Non-pigmented ciliary epithelial cell (primary cell): ENCODE data around the gene HNRNPA3.
A peak's percentile ranks its signal among the peaks of the same experiment; 100 is the strongest.
"Not testable (repeated sequence)": the region's sequence is repeated elsewhere in the genome, so short reads cannot be mapped to it uniquely, and the experiment has no call there.

ENCODE experiments used
- DNase-seq: peaks from one replicate; pipeline ENCODE4 v3.0.0-alpha.2; 2010; ENCODE audit warnings: low read depth

Gene HNRNPA3

DNA sequence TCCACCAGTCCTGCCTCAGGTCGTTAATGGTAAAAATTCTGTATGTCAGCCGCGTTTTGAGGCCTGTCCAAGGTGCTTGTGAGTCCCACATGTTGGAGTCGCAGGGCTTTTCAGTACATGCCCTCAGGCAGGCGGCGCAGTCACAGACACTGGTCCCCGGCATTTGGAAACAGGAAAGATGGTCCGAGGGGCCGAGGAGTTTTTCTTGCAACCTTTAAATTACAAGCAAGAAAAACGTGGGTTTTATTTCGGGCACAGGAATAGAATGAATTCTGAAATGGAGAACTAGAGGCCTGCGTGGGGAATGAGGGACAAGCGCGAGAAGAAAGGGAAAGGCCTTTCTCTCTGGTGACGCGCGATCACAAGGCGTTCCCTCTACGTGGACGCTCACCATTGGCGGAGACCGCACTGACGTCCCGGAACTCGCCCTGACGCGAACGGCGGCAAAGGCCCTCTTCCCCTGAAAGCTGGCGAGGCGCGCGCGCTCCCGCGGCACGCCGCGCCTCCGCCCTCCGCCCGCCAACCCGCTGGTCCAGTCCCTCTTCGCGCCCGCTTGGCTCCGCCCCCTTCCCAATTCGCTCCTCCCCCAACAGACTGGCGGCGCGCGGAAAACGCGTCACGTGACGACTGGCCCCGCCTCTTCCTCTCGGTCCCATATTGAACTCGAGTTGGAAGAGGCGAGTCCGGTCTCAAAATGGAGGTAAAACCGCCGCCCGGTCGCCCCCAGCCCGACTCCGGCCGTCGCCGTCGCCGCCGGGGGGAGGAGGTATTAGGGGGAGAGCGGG is at the start of gene HNRNPA3:
HNRNPA3 (plus strand) TSS at position 689 of the 785 bp plus-strand sequence; CDS start at position 695, 6 bp downstream.
- peak; percentile 92 for DNase-seq

DNA sequence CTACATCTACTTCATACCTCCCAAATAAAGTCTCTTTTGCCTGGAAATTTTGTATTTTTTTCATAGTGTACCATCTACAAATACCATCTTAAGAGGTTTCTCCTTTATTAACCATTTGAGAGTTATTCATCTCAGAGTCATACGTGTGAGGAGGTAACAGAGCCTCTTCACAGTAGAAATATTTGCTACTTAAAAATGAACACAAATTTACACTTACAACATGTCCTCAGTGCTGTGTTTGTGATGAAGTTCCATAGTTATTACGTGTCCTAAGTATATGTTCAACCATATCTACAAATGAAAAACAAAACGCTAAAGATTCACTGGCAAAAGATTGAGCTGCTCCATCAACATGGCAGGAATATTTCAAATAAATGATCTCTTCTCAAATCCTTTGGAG is 48.5 kb upstream of the HNRNPA3 start:
- no peak for DNase-seq

DNA sequence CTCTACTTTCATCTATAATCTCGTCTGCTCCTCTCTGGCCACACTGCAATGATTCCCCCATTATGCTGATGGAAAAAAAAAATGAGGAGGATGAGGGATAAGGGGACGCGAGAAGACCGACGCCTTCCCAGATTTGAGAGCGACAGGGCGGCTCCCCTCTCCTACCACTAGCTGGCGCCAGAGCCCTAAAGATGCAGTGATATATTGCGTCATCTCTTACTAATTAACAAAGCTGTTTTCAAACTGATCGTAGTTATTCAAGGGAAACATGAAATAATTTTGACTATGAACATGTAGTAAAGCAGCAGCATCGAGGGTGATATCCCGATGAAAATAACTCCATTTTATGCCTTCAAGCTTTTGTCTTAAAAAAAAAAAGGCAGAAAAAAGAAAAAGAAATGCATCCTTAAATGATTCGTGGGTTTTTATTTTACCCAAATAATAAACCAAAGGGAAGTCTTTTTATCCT is 48.0 kb upstream of the HNRNPA3 start:
- no peak for DNase-seq

DNA sequence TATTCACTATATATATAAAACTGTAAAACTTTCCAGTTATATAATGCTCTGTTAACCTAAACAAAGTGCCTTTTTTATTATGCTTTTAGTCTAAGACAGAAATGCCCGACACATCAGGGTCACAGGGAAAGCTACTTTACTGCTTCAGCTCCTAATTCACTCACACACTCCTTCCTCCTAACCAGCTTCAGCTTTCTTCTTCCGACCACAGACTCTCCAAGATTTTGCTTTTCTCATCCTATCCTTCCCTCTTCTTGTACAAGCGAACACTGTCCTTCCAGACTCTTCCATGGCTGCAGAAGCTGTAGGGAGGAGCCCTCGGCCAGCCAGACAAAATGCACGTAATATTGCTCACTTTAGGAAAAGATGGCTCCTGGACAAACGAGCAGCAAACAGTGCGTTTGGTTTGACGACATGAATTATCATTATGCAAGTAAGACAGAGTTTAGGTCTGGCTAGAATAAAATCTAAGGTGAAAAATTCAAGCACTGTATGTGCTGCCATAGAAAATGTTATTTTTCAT is 47.5 kb upstream of the HNRNPA3 start:
- no peak for DNase-seq

DNA sequence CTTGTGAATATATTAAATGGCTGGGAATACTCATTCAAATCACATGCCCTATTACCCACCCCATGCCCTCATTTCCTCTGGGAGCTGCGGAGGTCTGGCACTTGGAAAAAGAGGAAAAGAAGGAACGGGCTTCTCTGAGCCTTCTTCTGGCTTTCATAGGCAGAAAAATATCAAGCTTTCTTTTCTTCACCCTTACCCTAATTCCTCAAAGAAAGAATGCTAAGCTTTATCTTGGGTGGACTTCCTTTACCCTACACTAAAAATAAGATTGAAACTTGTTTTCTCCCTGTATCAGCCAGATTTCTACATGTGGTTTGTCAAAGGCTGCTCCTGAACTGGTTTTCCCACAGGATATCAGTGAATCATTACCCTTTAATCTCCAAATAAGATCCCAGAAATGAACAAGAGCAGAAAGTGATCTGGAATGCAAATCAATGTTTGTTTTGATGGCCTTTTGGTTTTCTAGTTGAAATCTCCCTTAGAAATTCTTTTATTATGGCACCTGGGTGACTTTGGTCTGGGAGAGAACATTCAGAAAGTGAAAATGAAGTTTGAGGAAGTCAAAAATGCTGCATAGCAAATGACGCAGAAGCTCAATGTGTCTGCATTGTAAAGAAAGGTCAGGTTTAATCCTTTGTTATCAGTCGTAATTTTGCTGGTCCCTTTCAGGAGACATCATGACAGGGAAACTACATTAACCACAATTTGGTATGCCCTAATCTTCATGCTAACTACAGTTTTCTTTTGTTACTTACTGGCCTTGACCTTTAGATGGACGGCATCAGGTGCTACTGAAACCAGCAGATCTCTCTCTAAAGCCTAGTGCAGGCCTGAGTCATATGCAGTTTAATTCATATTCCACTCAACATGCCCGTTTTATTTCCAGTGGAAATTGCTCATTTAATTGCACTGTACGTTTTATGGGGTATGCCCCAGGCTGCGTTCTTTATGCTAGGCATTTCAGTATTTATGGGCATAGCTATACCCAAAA is 46.6 kb upstream of the HNRNPA3 start:
- DNase-seq = no peak

DNA sequence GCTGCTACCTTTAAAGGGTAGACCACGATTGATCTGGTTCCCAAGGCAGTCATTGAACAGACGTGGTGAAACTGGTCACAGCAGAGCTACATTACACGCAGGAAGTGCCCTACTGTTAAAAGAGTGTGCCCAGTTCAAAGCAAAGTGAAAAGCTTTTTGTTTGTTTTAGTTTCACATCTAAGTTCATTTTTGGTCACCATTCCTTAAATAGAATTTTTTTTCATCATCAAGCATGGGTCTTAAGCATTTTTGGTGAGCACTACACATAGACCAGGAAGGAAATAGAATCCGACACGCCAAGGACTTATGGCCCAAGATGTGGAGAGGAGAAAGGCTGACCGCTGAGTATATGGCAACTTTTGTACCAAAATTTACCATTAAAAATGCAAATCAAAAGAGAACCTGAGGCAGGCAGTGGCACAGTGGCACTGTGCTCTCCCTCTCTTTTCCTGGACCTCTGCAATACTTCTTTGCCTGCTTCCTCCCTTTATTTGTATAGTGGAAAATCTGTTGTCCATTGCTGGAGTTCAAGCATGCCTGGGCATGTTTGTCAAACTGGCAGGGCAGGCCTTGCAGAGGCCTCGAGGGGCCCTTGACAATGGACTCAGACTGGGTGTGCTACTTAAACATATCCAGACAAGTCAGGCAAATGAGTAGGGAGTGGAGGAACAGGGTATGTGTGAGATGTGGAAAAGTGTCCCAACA is 42.6 kb upstream of the HNRNPA3 start:
- DNase-seq = no peak

DNA sequence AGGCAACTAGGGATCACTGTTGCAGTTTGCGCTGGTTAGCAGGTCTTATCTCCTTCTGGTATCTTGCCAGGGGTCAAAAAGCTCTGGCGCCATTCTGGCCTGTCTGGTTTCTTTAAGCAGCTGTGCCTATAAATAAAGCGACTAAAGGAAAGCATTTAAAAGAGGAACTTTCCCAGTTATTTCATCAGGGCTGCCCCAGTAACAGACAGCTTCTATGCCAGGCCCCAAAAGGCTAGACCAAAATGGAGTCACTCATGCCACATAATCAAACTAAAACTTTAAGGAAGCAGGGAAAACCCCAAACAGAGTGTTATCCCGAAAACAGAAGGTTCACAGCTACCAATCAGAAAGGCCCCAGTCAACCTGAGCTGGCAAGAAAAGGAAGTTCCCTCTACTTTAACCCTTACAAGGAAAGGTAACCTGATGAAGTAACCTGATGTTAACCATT is 41.2 kb upstream of the HNRNPA3 start:
- DNase-seq = no peak

DNA sequence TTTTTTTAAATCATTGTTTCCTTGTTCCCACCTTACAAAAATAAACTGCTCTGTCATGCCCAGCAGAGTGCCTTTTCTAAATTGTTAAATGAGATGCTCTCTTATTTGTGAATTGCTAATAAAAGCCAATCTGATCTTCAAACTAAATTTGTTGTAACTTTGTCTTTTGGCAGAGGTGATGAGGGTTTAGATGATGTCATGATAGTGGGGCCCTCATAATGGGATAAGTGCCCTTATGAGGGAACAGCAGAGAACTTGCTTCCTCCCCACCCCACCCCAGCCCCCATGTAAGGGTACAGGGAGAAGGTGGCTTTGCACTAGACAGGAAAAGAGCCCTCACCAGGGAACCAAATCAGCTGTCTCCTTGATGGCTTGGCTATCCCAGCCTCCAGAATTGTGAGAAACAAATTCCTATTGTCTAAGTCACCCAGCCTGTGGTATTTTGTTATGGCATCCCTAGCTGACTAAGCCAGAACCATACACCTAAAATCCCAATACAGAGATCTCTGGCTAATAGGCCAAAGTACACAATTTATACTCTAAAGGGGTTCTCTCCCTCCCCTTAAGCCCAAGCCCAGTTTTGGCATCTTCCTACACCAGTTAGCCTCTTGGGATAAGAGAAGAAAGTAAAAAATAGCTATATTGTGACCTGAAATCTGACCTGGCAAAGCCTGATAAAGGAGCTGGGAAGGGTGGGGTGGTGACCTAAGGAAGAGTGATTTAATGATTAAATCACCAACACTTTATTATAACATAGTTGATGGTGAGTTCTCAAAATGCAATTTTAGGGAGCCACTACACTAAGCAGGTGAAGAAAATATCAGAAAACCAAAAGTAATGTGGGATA is 40.3 kb upstream of the HNRNPA3 start:
- peak; percentile 44 for DNase-seq

DNA sequence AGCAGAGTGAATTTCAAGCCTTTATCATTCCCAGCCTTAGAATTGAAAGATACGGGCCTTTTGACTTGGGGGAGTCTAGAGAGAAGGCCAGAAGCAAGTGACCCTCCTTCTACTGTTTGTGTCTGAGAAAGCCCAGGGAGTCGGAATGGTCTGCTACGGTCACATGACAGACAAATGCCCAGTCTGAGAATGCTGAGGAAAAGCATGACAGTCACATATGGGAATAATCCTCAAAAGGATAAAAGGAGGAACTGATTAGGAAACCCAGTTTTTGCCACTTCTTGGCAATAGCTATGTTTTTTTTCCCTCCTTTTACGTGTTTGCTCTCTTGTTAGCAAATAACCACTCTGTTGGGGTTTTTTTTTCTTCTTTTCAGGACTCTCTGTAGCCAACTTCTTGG is 38.1 kb upstream of the HNRNPA3 start:
- DNase-seq = no peak

DNA sequence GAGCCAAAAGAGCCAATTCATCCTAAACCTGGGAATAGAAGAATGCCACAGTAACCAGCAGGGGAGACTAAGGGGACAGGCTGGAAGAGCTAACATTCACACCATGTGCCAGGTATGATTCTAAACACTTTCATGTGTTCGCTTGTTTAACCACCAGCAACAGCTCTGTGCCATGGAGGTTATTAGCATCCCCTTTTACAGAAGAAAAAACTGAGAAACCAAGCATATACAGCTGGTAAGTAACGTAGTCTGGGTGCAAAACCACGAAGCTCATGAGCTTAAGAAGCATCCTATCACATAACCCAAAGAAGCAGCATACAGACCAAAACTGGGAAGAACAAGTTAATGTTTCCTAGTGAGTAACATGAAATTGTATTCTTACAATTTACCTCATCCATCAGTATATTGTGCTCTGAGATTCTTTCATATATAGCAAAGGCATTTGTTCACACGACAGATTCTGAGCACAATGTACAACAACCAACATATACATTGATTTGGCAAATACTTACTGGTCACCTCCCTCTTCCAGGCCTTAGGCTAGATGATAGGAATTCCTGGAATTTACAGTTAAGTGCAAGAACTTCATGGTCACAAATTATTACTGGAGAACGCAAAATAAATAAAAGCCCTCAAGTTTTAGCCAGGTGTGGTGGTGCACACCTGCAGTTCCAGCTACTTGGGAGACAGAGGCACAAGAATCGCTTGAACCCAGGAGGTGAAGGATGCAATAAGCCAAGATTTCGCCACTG is 36.5 kb upstream of the HNRNPA3 start:
- no peak for DNase-seq

DNA sequence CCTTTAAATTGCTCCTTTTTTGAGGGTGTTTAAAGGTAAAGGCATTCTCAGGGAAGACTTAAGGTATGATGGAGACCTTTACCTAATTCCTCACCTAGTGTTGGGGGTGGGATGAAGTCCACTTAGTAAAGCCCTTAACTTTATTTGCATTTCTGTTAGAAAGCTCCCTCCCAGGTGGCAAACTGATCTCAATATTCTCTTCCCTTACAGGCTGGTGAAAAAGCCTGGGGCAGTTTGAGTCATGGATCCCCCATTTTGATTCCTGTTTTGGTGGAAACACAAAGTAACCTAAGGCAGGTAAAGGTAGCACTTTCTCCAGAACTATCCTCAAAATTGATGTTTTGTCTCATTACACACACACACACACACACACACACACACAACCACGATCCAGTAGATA is 33.8 kb upstream of the HNRNPA3 start:
- no peak for DNase-seq

DNA sequence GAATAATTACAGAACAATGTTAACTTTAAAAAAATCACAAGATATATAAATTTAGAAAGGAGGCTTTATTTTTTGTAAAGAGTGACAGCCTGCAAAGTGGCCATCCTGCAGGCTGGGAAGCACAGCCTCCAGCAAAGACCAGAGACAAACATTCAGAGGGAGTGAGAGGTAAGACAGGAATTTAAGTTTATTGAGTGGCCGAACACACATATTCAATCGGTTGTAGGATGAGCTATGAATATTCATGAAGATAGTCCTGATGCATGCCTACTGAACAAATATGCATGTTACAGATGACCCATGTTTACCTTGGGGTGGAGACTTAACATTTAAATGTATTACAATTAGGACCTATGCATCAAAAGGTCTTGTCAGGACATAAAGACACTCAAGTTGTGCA is 33.4 kb upstream of the HNRNPA3 start:
- DNase-seq = no peak

DNA sequence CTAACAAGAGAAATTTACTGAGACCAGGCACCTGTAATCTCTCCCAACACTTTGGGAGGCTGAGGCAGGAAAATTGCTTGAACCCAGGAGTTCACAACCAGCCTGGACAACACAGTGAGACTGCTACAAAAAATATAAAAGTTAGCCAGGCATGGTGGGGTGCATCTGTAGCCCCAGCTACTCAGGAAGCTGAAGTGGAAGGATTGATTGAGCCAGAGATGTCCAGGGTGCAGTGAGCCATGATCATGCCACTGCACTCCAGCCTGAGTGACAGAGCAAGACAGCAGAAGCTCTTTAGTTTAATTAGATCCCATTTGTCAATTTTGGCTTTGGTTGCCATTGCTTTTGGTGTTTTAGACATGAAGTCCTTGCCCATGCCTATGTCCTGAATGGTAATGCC is 32.9 kb upstream of the HNRNPA3 start:
- not testable (repeated sequence) for DNase-seq

DNA sequence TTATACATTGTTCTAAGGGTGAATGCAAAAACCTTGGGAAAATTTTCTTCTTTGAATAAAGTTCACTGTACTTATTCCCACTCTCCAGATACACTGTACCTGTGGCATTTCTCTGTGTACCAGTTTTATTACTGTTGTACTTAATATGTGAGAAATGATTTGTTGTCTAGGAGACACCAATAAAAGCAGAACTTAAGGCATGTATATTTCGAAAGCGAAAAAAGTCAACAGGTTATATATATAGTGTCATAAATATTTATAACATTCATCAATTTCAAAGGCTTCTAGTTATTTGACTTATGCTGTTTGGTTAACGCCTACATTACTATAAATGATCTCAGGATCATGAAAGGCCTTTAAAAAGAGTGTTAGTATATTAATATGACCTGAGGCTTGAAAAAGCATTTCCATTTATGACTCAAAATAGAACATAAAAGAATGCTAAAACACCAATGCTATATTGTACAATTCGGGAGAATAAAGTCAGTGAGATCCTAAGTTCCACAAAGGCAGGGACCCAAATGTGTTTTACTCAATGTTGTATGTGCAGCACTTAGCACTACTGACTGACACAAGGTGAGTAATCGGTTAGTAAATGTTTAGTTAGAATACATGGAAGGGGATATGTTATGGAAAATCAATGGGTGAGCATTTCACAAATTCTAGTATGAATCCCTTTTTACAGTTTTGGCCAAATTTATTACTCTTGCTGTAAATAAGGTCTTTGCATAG is 32.2 kb upstream of the HNRNPA3 start:
- DNase-seq = no peak

DNA sequence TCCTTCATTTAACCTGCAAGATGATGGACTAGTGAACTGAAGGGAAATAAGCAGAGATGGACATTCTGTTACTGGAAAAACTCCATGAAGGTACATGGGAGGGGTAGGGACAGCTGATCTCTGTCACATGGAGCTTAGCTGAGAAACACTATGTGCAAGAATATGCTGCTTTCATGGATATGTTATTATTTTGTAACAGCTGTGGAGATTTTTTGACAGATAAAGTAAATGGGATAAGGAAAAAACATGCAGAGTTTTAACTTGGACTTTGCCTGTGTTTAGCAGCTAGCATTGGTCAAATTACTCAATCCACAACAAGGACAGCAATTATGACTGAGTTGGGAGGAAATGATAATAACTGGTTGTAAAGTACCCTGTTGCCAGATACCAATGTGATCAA is 28.7 kb upstream of the HNRNPA3 start:
- DNase-seq = no peak

DNA sequence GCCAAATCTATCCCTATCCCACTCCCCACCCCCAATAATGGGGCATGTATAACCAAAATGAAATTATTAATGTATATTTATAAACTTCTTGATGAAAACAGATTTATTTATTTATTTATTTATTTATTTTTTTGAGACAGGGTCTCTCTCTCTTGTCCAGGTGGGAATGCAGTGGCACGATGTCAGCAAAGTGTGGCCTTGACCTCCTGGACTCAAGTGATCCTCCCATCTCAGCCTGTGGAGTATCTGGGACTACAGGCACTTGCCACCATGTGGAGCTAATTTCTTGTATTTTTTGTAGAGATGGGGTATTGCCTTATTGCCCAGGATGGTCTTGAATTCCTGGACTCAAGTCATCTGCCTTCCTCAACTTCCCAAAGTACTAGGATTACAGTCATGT is 28.0 kb upstream of the HNRNPA3 start:
- no peak for DNase-seq

DNA sequence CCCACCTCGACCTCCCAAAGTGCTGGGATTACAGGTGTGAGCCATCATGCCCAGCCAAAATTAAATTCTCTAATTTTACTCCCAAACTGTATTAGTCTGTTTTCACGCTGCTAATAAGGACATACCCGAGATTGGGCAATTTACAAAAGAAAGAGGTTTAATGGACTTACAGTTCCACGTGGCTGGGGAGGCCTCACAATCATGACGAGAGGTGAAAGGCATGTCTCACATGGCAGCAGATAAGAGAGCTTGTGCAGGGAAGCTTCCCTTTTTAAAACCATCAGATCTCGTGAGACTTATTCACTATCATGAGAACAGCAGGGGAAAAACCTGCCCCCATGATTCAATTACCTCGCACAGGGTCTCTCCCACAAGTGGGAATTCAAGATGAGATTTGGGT is 26.6 kb upstream of the HNRNPA3 start:
- not testable (repeated sequence) for DNase-seq

DNA sequence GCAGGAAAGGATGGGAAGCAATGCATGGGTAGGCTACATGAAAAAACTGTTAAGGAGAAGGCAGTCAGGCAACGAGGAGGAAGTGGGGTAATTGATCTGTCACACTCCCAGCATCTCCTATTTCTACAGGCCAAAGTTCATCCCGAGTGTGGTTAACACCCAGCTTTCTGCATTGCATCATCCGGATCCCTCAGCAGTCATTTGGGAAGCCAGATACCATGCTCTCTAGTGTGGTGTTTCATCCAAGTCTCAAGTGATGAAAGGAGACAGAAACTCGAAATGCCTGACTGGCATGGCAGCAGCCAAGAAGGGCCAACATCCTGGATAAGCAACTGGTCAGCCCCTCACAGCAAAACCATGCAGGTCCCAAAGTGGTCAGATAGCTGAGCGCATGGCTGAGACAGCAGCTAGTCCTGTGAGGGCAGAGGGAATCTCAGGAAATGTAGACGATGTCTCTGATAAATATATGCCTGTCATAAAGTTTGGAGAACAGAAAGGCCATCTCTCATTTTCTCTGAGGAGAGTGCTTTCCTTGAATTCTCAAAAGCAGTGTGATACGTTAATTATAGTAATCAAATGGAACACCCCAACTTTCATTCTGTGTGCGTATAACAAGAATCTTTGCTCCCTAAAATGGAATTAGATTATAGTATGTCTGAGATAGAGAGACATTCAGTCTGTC is 24.8 kb upstream of the HNRNPA3 start:
- no peak for DNase-seq
